ENCODE data around the gene TAF1D.
A peak's percentile ranks its signal among the peaks of the same experiment; 100 is the strongest.

TAF1D gene

DNA sequence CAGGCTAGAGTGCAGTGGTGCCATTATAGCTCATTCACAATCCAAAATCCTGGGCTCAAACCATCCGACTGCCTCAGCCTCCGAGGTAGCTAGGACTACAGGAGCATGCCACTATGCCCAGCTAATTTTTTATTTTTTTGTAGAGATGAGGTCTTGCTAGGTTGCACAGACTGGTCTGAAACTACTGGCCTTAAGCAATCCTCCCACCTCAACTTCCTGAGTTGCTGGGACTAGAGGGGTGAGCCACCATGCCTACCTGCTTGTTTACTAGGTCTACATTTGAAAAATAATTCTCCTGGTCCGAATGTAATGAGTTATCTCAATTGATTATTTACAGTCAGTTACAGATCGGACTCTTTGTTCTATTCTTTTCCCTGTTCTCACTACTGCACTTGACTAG is 22.0 kb downstream of the TAF1D start:
- no peak for ATAC-seq

DNA sequence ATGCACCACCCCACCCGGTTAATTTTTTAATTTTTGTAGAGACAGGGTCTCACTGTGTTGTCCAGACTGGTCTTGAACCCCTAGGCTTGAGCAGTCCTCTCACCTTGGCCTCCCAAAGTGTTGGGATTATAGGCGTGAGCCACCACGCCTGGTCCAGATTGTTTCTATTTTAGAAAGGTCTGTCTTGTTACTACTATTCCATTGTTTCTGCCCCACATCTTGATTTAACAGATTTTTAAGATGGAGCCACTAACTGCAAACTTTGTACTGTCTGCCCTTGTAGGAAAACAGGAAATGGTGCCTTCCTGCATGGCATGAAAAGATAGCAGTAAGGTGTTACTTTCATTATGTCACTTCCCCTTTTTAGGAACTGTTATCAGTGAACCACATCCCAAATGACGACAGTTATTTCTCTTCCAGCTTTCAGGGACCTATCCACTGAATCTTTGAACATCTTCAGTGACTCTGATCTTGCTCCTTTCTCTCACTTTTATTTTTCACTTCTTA is 23.2 kb downstream of the TAF1D start:
- ATAC-seq: peak in 1 of 2 donors; percentile 38

DNA sequence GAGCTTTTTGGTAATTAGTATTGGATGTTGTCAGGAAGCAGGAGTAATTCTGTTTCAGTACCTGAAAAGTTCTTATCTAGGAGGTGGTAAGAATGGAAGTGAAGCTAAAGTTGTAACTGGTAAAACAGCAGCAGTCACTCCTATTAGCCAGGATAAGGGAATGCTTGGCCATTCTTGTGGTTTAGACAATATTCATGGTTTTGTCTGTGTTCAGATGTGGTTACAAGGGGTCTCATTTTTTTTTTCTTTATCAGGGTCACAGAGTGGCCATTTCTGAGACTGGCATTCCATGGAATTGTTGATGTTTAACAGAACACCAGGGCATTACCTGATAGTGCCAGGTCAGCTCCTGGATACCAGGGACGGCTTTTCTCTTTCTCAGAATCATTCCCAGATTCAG is 23.8 kb downstream of the TAF1D start:
- no peak for ATAC-seq

DNA sequence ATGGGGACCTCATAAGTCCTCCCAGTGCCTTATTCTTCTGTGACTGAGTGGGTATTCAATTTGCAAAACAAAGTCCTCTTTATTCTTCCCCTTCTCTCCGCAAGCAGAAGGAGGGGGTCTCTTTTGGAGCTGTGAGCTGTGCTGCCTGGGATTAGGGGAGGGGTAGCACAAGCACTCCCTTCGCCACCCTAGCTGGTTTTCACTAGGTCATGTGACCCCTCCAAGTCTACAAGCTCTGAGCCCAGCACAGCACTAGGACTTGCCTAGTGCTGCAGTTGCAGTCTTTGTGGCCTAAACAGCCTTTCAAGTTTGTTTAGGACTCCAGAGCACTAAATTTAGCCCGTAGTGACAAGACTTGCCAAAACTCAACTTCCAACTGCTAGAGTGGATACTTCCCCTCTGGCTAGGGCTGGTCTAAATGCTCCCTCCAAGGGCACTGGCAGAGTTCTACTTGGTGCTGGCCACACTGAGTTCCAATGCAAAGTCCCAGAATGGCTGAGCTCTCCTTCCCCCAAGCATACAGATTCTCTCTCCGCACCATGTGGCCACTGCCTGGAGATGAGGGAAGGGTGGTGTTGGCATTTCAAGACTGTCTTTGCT is 25.4 kb downstream of the TAF1D start:
- ATAC-seq: no peak

- no peak for ATAC-seq
Measured at GRCh38 chr11:93712678-93713077, 28.6 kb downstream of the TAF1D start.

DNA sequence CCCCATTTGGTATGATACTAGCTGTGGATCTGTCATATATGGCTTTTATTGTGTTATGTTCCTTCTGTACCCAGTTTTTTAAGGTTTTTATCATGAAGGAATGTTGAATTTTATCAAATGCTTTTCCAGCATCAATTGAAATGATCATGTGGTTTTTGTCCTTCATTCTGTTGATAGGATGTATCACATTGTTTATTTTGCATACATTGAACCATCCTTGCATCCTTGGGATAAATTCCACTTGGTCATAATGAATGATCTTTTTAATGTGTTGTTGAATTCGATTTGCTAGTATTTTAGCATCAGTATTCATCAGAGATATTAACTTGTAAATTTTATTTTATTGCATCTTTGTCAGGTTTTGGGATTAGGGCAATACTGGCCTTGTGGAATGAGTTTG is 31.1 kb downstream of the TAF1D start:
- no peak for ATAC-seq

- no peak for ATAC-seq
Measured at GRCh38 chr11:93704237-93704636, 37.1 kb downstream of the TAF1D start.

GRCh38 chr11:93700830-93701229 is 40.5 kb downstream of the TAF1D start:
- ATAC-seq: no peak

- ATAC-seq: no peak
Measured at GRCh38 chr11:93697611-93698010, 43.7 kb downstream of the TAF1D start.

GRCh38 chr11:93694557-93694956 is 46.7 kb downstream of the TAF1D start:
- no peak for ATAC-seq

DNA sequence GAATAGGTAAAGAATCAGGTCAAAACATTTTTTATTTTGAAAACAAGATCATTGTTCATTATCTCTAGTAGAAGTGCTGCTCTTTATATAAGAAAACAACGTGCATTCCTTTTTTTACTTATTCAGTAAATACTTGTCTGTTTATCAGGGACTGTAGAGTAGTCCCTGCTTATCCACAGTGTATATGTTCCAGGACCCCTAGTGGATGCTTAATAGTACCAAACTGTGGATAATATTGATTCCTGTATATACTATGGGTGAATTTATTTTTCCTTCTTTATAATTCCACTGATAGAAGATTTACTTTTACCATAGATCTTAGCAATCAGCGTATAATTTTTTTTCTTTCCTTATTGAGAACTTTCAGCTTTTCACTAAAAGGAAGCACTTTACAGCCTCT is 47.2 kb downstream of the TAF1D start:
- ATAC-seq: no peak

GRCh38 chr11:93689240-93689639 is 52.1 kb downstream of the TAF1D start:
- ATAC-seq: peak; percentile 80 to 97

- ATAC-seq: no peak
Measured at GRCh38 chr11:93686812-93687211, 54.5 kb downstream of the TAF1D start.

- ATAC-seq: no peak
Measured at GRCh38 chr11:93686226-93686625, 55.1 kb downstream of the TAF1D start.

All from activated CD4-positive, CD25-positive, alpha-beta regulatory T cell treated with anti-CD3 and anti-CD28 coated beads, Interleukin-2, amount 50 U/mL, for 24 hours (primary cell).